K562 (cell line): Measurements from ENCODE around the gene TNIK. TPM values are rescaled to one million over a fixed set of nuclear protein-coding genes. Genes with fewer than 3 reads are reported as not detected.

Experiments
- ATAC-seq: fragments of 200-7000 bp; cut with Tn5 transposase; 3 replicates; pipeline ENCODE4 v1.9.1; 2020; ENCODE audit warnings: moderate library complexity
- BruUV-seq: library from RNA; stranded (reverse); fragments of 400-500 nt; replicated peaks from 2 replicates; lab custom pipeline; 2021; lab: Mats Ljungman, UMichigan
- CTCF ChIA-PET: fragments of 300-600 bp; formaldehyde crosslinking; extraction: SDS; loops from one replicate; lab custom pipeline; 2021; ENCODE audit warnings: low intra/inter-chr PET ratio; lab: Yijun Ruan, JAX
- POLR2A ChIA-PET: fragments of 300-600, 350-650 bp; sonication (Branson Sonifier 250); formaldehyde crosslinking; extraction: SDS; loops from one replicate; lab custom pipeline; 2021; ENCODE audit warnings: antibody characterized with exemption, inconsistent platforms; lab: Yijun Ruan, JAX
- DNase-seq, 4 experiments: peaks; one replicate each; pipeline versions ENCODE4 v3.0.0 to v3.0.0-alpha.2; 2011 to 2018; ENCODE audit warnings: low spot score in 3 of 4, mixed read lengths in 3 of 4; ENCODE audit errors: extremely low read depth in 1 of 4
- FAIRE-seq: peaks from 2 replicates; lab custom pipeline; 2011; peaks lifted over from hg19 to GRCh38; lab: Jason Lieb, UNC
- H2AFZ ChIP-seq: 2 replicates; pipeline ENCODE4 v1.6.0; 2011; ENCODE audit warnings: low read depth, low read length, control low read depth, inconsistent platforms
- H3K27ac ChIP-seq: fragments of 200-600 bp; 3 replicates; pipeline ENCODE4 v1.8.0; 2011; ENCODE audit warnings: low read depth, mild to moderate bottlenecking, control low read depth, inconsistent platforms, low read length, moderate library complexity, mixed read lengths; ENCODE audit errors: extremely low read depth
- H3K27me3 ChIP-seq, 2 experiments: fragments of 300-600 bp in 1 of 2; 2 replicates in 1 of 2; 3 replicates in 1 of 2; pipeline versions ENCODE4 v1.6.0 to v1.8.0; 2011; ENCODE audit warnings: inconsistent platforms in 2 of 2, low read length in 2 of 2, mild to moderate bottlenecking in 1 of 2, mixed read lengths in 1 of 2, moderate library complexity in 1 of 2; ENCODE audit not compliant: control insufficient read depth in 2 of 2, insufficient read depth in 2 of 2
- H3K36me3 ChIP-seq: fragments of 300-600 bp; 3 replicates; pipeline ENCODE4 v1.8.0; 2011; ENCODE audit warnings: mild to moderate bottlenecking, low read length, inconsistent platforms; ENCODE audit not compliant: control insufficient read depth, insufficient read depth
- H3K4me1 ChIP-seq, 2 experiments: fragments of 200-600 bp in 1 of 2; replicated peaks in 1 of 2; 2 replicates in 1 of 2; 3 replicates in 1 of 2; pipeline versions ENCODE4 v1.5.1 to v1.8.0; 2011; ENCODE audit warnings: inconsistent platforms in 2 of 2, low read length in 2 of 2, mild to moderate bottlenecking in 1 of 2, mixed read lengths in 1 of 2, moderate library complexity in 1 of 2; ENCODE audit not compliant: control insufficient read depth in 2 of 2, insufficient read depth in 2 of 2
- H3K4me2 ChIP-seq: 2 replicates; pipeline ENCODE4 v1.6.1; 2011; ENCODE audit warnings: low read length, control low read depth, inconsistent platforms, mixed read lengths; ENCODE audit not compliant: insufficient read depth
- H3K4me3 ChIP-seq: fragments of 200-600 bp; sonication (generic), shearing (Covaris generic); 2 replicates; pipeline ENCODE4 v1.5.1; 2016; ENCODE audit warnings: control low read depth, inconsistent platforms
- H3K79me2 ChIP-seq: fragments of 200-600 bp; 3 replicates; pipeline ENCODE4 v1.8.0; 2011; ENCODE audit warnings: low read length, inconsistent platforms; ENCODE audit not compliant: control insufficient read depth, insufficient read depth
- H3K9ac ChIP-seq, 2 experiments: 2 replicates each; pipeline versions ENCODE4 v1.6.0 to v1.6.1; 2011; ENCODE audit warnings: low read depth in 2 of 2, low read length in 2 of 2, control low read depth in 1 of 2, inconsistent platforms in 1 of 2, mild to moderate bottlenecking in 1 of 2, mixed read lengths in 1 of 2; ENCODE audit not compliant: insufficient read depth in 1 of 2
- H3K9me1 ChIP-seq: one replicate; pipeline ENCODE4 v1.6.0; 2011; ENCODE audit warnings: inconsistent platforms, mild to moderate bottlenecking, low read length, moderate library complexity; ENCODE audit not compliant: control insufficient read depth, insufficient read depth
- H3K9me3 ChIP-seq: replicated peaks from 2 replicates; pipeline ENCODE4 v1.5.1; 2011; ENCODE audit warnings: low read depth, low read length, inconsistent platforms; ENCODE audit not compliant: control insufficient read depth, insufficient read depth
- H4K20me1 ChIP-seq: replicated peaks from 2 replicates; pipeline ENCODE4 v1.6.1; 2011; ENCODE audit warnings: low read length, inconsistent platforms, mixed read lengths; ENCODE audit not compliant: control insufficient read depth, insufficient read depth
- BRF1 ChIP-seq: IDR thresholded peaks from 3 replicates; pipeline ENCODE4 v1.6.1; 2011; ENCODE audit warnings: borderline replicate concordance, mild to moderate bottlenecking; ENCODE audit not compliant: insufficient read length; ENCODE audit errors: extremely low read depth
- MEIS2 ChIP-seq: fragments of 450-650 bp; IDR thresholded peaks from 2 replicates; pipeline ENCODE4 v1.6.1; 2014; ENCODE audit warnings: mild to moderate bottlenecking; ENCODE audit not compliant: partially characterized antibody
- PRDM10 ChIP-seq: fragments of 450-650 bp; IDR thresholded peaks from 2 replicates; pipeline ENCODE4 v1.6.1; 2018; ENCODE audit not compliant: partially characterized antibody
- RAD21 ChIP-seq, 2 experiments: fragments of 250-450 bp in 1 of 2; fragments of 450-650 bp in 1 of 2; sonication (Bioruptor Pico) in 1 of 2; formaldehyde crosslinking in 1 of 2; IDR thresholded peaks in 1 of 2; conservative IDR thresholded peaks in 1 of 2; 2 replicates each; pipeline versions ENCODE4 v1.4.0 to v1.8.0; 2020 to 2022; ENCODE audit warnings: mild to moderate bottlenecking in 2 of 2, moderate library complexity in 1 of 2
- SAP30 ChIP-seq: fragments of 200-600 bp; sonication (generic); IDR thresholded peaks from 2 replicates; pipeline ENCODE4 v1.6.1; 2012; ENCODE audit warnings: borderline replicate concordance, low read depth, mild to moderate bottlenecking, moderate library complexity, low read length, control low read depth, inconsistent platforms; ENCODE audit not compliant: insufficient read depth, poor library complexity, severe bottlenecking
- TGIF2 ChIP-seq: sonication (generic); formaldehyde crosslinking; IDR thresholded peaks from 2 replicates; pipeline ENCODE4 v1.8.1; 2022; ENCODE audit warnings: mild to moderate bottlenecking, missing genetic modification reagents, moderate library complexity
- ZNF592 ChIP-seq: fragments of 450-650 bp; IDR thresholded peaks from 2 replicates; pipeline ENCODE4 v1.6.1; 2017; ENCODE audit warnings: antibody characterized with exemption, mild to moderate bottlenecking
- WGBS: fragments of 100-300 bp; shearing (Covaris generic); methylation state at CpG from one replicate; pipeline ENCODE4 v1.1.6; 2016; ENCODE audit warnings: low coverage, mixed read lengths; ENCODE audit not compliant: insufficient coverage; ENCODE audit errors: missing lambda C conversion rate; 5-methylcytosine and 5-hydroxymethylcytosine counted together
- in situ Hi-C: fragments of 300-500 bp; cut with MboI; formaldehyde crosslinking; loops from 4 replicates; pipeline ENCODE4 v1.15.0; 2018; ENCODE audit warnings: inconsistent platforms, mixed read lengths
- intact Hi-C: fragments of 100-400 bp; cut with micrococcal nuclease; formaldehyde crosslinking; loops from 2 replicates; pipeline ENCODE4 v1.14.2; 2022
- polyA plus RNA-seq, 8 experiments: library from polyadenylated mRNA; depleted of rRNA in 4 of 8; stranded (reverse) in 5 of 8; unstranded in 3 of 8; fragments of >200 nt; fragmentation: Nextera tagmentation in 2 of 8; fragmentation: Illumina TruSeq in 1 of 8; extraction: Ambion mirVana in 2 of 8; extraction: Trizol in 1 of 8; gene quantifications; 2 replicates each; pipeline versions ENCODE4 v1.2.1 to v1.2.3, GENCODE V29; 2011 to 2014; ENCODE audit warnings: inconsistent platforms in 1 of 8, missing spikeins in 1 of 8
- total RNA-seq, 7 experiments: library from RNA; depleted of rRNA in 6 of 7; stranded (reverse); fragments of >200 nt in 6 of 7; fragmentation: Illumina TruSeq in 2 of 7; extraction: Trizol in 2 of 7; gene quantifications; 2 replicates each; pipeline versions ENCODE4 v1.2.1 to v1.2.3, GENCODE V29; 2011 to 2021; ENCODE audit warnings: low replicate concordance in 1 of 7

Gene TNIK
- total and polyA plus RNA-seq, 9 of the 15 experiments (the other 6 are each of a cell fraction or from before 2014, with no cell fraction given), result 6.6 to 39.0 (median 24.7) TPM

GRCh38 chr3:171230865-171231264 is 229.3 kb downstream of the TNIK start (continued):
- no peak for TF ChIP-seq PRDM10

GRCh38 chr3:171229173-171229572 is 231.0 kb downstream of the TNIK start:
- FAIRE-seq, result no peak
- H2AFZ ChIP-seq, result no peak overlapping the region
- intact Hi-C loops, result no loop called here

More at GRCh38 chr3:171229173-171229572, 231.0 kb downstream of the TNIK start:
- ChIA-PET POLR2A (interaction anchor here (0.7 kb wide), 1 partner anchor 58 kb away, joined by 3 read pairs; no protein-coding TSS in a partner anchor), CTCF (no interaction called here)
- TF ChIP-seq BRF1 (no peak), TGIF2 (CRISPR knock-in tag) (no peak), MEIS2 (peak; percentile 24), ZNF592 (no peak), RAD21 (CRISPR knock-in tag; conservative IDR thresholded peaks at IDR 0.05 in 1 of 2, IDR thresholded peaks at IDR 0.05 in 1 of 2) (0 out of 4 replicates have a peak, but pooled peaks of 1 of the 2 experiments have one; percentile 4), SAP30 (no peak)
- ATAC-seq (no peak), DNase-seq (no peak)
- in situ Hi-C loops, result no loop called here
- Histone ChIP-seq H3K9me3 (no peaks in the 10 kb centered on the region), H3K36me3 (peaks cover 2% of the 10 kb centered on the region; the same call in 1 of the 3 replicates), H3K79me2 (no peaks in the 10 kb centered on the region), H3K27me3 (no peaks in the 10 kb centered on the region), H3K4me2 (no peak overlapping the region), H3K4me3 (no peak overlapping the region), H3K9me1 (no peaks in the 10 kb centered on the region), H3K9ac (no peak overlapping the region), H3K27ac (no peak overlapping the region), H3K4me1 (peaks cover 0 to 11% of the 10 kb centered on the region in 2 experiments; a peak in 2 of 5 replicates), H4K20me1 (no peaks in the 10 kb centered on the region)
- BruUV-seq, result no TSS peak
- WGBS, result 59% methylated on average over 2 of the region's 2 CpGs
